Activated CD8-positive, alpha-beta T cell treated with anti-CD3 and anti-CD28 coated beads for 36 hours (primary cell): ENCODE results near the gene ZNF512B. TPM values are rescaled to one million over a fixed set of nuclear protein-coding genes. Genes with fewer than 3 reads are reported as not detected.

Experiments
- ATAC-seq: fragments of 200-7000 bp; cut with Tn5 transposase; one replicate; pipeline ENCODE4 v1.10.0; 2021; ENCODE audit warnings: mild to moderate bottlenecking, moderate library complexity
- CTCF ChIA-PET: fragments of 350-600 bp; sonication (Branson Sonifier 250); formaldehyde crosslinking; loops from one replicate; lab custom pipeline; 2021; ENCODE audit warnings: antibody characterized with exemption; lab: Charles Lee
- POLR2A ChIA-PET: fragments of 350-600 bp; sonication (Branson Sonifier 250); formaldehyde crosslinking; loops from one replicate; lab custom pipeline; 2021; ENCODE audit warnings: antibody characterized with exemption; lab: Charles Lee
- DNase-seq: peaks from one replicate; pipeline ENCODE4 v3.0.0-alpha.2; 2020
- H3K27ac Mint-ChIP-seq: one replicate; pipeline ENCODE4 v1.8.0; 2021; ENCODE audit warnings: mild to moderate bottlenecking, mixed read lengths
- H3K27me3 Mint-ChIP-seq: one replicate; pipeline ENCODE4 v1.8.0; 2021; ENCODE audit warnings: mixed read lengths
- H3K36me3 Mint-ChIP-seq: one replicate; pipeline ENCODE4 v1.8.0; 2021; ENCODE audit warnings: low read depth, mixed read lengths
- H3K4me1 Mint-ChIP-seq: one replicate; pipeline ENCODE4 v1.8.0; 2021; ENCODE audit warnings: low read depth, mixed read lengths
- H3K4me3 Mint-ChIP-seq: one replicate; pipeline ENCODE4 v1.8.0; 2021; ENCODE audit warnings: mild to moderate bottlenecking, moderate library complexity, mixed read lengths
- H3K9me3 Mint-ChIP-seq: one replicate; pipeline ENCODE4 v1.8.0; 2021; ENCODE audit warnings: mixed read lengths
- intact Hi-C: fragments of 100-400 bp; cut with micrococcal nuclease; formaldehyde crosslinking; loops from one replicate; pipeline ENCODE4 v1.10.0; 2022
- total RNA-seq, 2 experiments: library from RNA; stranded (reverse); gene quantifications; one replicate each; pipeline ENCODE4 v1.2.3, GENCODE V29; 2021
- TF ChIP-seq, protein P1 (sequence below): fragments of 200-600 bp; IDR thresholded peaks from one replicate; pipeline ENCODE4 v1.8.0; 2022; ENCODE audit warnings: antibody characterized with exemption, mild to moderate bottlenecking

ZNF512B gene
- total RNA-seq, 2 experiments from 2014 or later = 7.5 to 8.6 TPM

DNA sequence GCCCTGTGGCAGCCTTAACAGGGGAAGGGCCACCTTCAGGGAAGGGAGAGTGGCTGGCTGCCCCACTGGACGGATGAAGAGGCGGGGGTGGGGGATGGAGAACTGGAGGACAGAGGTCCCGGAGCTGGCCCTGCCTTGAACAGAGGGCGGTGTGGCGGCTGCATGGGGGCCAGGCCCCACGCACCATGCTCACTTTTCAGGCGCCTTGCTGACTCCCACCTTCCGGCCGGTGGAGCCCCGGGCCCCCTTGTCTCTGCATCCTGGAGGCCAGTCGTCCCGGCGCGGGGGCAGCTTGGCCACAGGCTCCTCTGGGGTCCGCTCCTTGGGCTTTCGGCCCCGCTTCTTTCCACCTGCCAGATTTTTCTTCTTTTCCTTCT, 10.0 kb downstream of the ZNF512B start:
- Mint-ChIP-seq H3K27me3 (no peaks in the 10 kb centered on the region), H3K4me3 (no peak overlapping the region), H3K27ac (no peak overlapping the region), H3K4me1 (peaks cover 19% of the 10 kb centered on the region), H3K36me3 (peaks cover 16% of the 10 kb centered on the region), H3K9me3 (no peaks in the 10 kb centered on the region)
- intact Hi-C loops = no loop called here
- CTCF ChIA-PET = interaction anchor here (1.0 to 1.7 kb wide), 2 partner anchors 14 to 21 kb away, joined by 3 to 8 read pairs; no protein-coding TSS in a partner anchor
- TF ChIP-seq, protein P1, sequence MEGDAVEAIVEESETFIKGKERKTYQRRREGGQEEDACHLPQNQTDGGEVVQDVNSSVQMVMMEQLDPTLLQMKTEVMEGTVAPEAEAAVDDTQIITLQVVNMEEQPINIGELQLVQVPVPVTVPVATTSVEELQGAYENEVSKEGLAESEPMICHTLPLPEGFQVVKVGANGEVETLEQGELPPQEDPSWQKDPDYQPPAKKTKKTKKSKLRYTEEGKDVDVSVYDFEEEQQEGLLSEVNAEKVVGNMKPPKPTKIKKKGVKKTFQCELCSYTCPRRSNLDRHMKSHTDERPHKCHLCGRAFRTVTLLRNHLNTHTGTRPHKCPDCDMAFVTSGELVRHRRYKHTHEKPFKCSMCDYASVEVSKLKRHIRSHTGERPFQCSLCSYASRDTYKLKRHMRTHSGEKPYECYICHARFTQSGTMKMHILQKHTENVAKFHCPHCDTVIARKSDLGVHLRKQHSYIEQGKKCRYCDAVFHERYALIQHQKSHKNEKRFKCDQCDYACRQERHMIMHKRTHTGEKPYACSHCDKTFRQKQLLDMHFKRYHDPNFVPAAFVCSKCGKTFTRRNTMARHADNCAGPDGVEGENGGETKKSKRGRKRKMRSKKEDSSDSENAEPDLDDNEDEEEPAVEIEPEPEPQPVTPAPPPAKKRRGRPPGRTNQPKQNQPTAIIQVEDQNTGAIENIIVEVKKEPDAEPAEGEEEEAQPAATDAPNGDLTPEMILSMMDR = no peak
- POLR2A ChIA-PET = interaction anchor here (0.8 to 1.2 kb wide), 3 partner anchors 9 to 118 kb away, joined by 3 to 6 read pairs (median 3); no protein-coding TSS in a partner anchor
- ATAC-seq (no peak), DNase-seq (no peak)

DNA sequence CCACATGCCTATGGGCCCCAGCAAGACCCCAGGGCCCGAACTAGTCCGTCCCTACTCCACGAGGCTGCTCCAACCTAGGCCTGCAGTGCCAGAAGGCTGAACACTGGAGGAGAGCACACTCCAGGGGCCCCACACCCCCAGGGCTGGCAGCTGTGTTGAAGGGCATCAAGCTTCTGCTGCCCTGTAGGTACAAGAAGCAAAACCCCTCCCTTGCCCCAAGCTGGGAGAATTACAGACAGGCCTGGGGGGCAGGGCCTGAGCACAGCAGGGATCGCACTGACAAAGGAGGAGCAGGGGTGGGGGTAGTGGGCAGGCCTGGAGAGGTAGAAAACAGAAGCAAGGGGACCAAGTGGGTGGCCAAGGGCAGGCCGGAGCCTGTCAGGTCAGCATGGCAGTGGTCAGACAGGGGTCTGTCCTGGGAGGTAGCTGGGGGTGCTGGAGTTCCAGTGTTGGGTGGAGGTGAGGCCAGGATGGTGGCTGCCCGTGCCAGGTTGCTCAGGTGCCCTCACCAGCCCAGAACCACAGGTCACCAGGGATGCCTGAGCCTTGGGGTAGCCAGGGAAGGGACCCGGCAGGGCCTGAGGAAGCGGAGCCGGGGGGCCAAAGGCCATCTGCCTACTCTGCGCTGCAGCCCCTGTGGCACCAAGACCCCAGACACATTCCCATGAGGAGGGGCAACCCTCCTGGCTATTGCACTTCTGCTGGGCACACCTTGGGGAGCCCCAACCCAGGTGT, 10.6 kb downstream of the ZNF512B start:
- H3K27ac Mint-ChIP-seq = no peak overlapping the region
- H3K27me3 Mint-ChIP-seq = no peaks in the 10 kb centered on the region
- intact Hi-C loops = no loop called here
- ChIA-PET POLR2A (interaction anchor here (0.8 to 1.2 kb wide), 2 partner anchors 10 to 19 kb away, joined by 3 to 6 read pairs; no protein-coding TSS in a partner anchor), CTCF (interaction anchor here (1.0 to 1.7 kb wide), 2 partner anchors 15 to 21 kb away, joined by 3 to 8 read pairs; no protein-coding TSS in a partner anchor)
- peaks cover 12% of the 10 kb centered on the region for H3K36me3 Mint-ChIP-seq
- DNase-seq (no peak), ATAC-seq (no peak)
- no peak overlapping the region for H3K4me3 Mint-ChIP-seq
- peaks cover 24% of the 10 kb centered on the region for H3K4me1 Mint-ChIP-seq
- TF ChIP-seq, protein P1 = no peak
- H3K9me3 Mint-ChIP-seq = no peaks in the 10 kb centered on the region

DNA sequence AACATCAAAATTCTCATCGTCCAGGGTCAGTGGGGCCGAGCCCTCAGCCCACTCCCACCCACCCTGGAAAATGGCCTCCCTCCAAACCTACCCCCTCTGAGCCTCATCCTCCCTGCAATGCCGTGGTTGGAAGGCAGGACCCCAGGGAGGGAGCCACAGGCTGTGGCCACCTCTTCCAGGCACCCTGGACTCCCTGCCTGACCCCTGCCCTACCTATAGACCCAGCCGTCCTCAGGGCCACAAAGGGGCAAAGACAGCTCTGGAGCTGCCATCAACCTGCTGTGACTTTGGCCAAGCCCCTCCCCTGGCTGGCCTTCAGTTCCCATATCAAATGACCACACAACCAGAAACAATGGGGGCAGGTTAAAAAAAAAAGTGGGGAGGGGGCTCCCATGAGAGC, 11.3 kb downstream of the ZNF512B start:
- ChIA-PET POLR2A (interaction anchor here (1.2 kb wide), 1 partner anchor 10 kb away, joined by 6 read pairs; no protein-coding TSS in a partner anchor), CTCF (interaction anchor here (1.0 to 1.7 kb wide), 2 partner anchors 15 to 22 kb away, joined by 3 to 8 read pairs; no protein-coding TSS in a partner anchor)
- intact Hi-C loops = no loop called here
- Mint-ChIP-seq H3K4me3 (no peak overlapping the region), H3K9me3 (no peaks in the 10 kb centered on the region), H3K4me1 (peaks cover 31% of the 10 kb centered on the region), H3K27ac (peak overlapping the region; percentile 55), H3K36me3 (peaks cover 8% of the 10 kb centered on the region), H3K27me3 (no peaks in the 10 kb centered on the region)
- DNase-seq = no peak
- TF ChIP-seq, protein P1 = no peak
- no peak for ATAC-seq

DNA sequence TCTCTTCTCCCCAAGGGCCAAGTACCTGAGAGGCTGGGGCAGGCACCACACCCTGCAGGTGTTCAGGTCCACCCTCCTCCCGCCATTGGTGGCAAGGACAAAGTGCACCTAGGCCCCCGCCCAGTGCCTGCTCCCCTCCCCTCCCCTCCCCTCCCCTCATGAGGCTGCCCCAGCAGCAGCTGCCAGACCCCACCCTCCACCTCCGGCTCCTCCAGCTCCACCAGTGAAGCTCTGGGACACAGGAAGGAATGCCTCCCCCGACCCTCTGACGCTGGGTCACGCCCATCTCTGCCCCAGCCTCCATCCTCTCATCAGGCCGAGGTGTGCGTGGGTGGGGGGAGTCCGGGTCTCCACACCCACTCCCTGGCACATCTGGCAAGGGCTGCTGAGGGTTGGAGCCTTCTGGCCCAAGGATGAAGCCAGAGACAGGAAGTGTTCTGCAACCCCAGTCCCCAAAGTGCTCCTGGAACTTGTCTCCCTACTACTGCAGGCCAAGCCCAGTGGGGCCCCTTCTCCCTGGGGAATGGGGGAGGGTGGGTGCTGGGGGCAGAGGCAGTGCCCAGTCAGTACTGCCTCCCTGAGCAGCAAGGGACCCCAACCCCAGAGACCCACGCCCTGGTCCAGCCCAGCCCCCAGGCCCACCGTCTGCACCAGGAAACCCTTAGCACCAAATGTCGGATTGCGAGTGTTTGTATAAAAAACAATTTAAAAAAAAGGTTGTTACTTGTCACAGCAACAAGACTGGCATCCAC, 11.9 kb downstream of the ZNF512B start:
- CTCF ChIA-PET = no interaction called here
- intact Hi-C loops = no loop called here
- Mint-ChIP-seq H3K27me3 (no peaks in the 10 kb centered on the region), H3K27ac (peak overlapping the region; percentile 93), H3K4me3 (peak overlapping the region; percentile 81), H3K36me3 (peaks cover 6% of the 10 kb centered on the region), H3K9me3 (no peaks in the 10 kb centered on the region), H3K4me1 (peaks cover 31% of the 10 kb centered on the region)
- TF ChIP-seq, protein P1 = no peak
- POLR2A ChIA-PET = interaction anchor here (1.2 to 2.1 kb wide), 3 partner anchors 10 to 22 kb away, joined by 4 to 10 read pairs (median 8); partner anchors contain the start of gene SAMD10
- ATAC-seq (no peak), DNase-seq (peak; percentile 80)
